ENCODE measurements around the gene AGBL1.

Gene AGBL1

GRCh38 chr15:86506401-86506800, 426.7 kb downstream of the AGBL1 start (continued):
- TF ChIP-seq ZNF362 (tag by site-specific recombination; IDR thresholded peaks at IDR 0.05) (no peak), ZNF670 (tag by site-specific recombination; IDR thresholded peaks at IDR 0.05; ENCODE audit: low read depth) (no peak), ZNF175 (tag by site-specific recombination; IDR thresholded peaks at IDR 0.05) (no peak), ZNF701 (tag by site-specific recombination; IDR thresholded peaks at IDR 0.05) (no peak), ZSCAN4 (tag by site-specific recombination; IDR thresholded peaks at IDR 0.05) (no peak)

- H3K36me3 ChIP-seq (ENCODE audit: control insufficient read depth in 2 of 2, insufficient read depth in 1 of 2, low read length in 2 of 2): no peaks in the 10 kb centered on the region
- H3K9me3 ChIP-seq (ENCODE audit: control insufficient read depth, insufficient read depth, low read depth, low read length): no peaks in the 10 kb centered on the region
- H3K27ac ChIP-seq (ENCODE audit: extremely low read depth, low read depth, low read length): no peak overlapping the region
- H3K4me1 ChIP-seq (ENCODE audit: control insufficient read depth, insufficient read depth, low read length): no peaks in the 10 kb centered on the region
- CTCF ChIA-PET: no interaction called here
- POLR2A ChIA-PET: no interaction called here
- H3K4me3 ChIP-seq (ENCODE audit: low read depth, low read length): no peak overlapping the region
- TF ChIP-seq SETDB1 (IDR thresholded peaks at IDR 0.05; ENCODE audit: insufficient read length, low read length) (no peak), ZSCAN30 (tag by site-specific recombination; IDR thresholded peaks at IDR 0.05) (no peak), ZNF747 (tag by site-specific recombination; IDR thresholded peaks at IDR 0.05) (no peak), ZNF830 (tag by site-specific recombination; IDR thresholded peaks at IDR 0.05; ENCODE audit: low read depth) (no peak), ZNF132 (tag by site-specific recombination; IDR thresholded peaks at IDR 0.05; ENCODE audit: borderline replicate concordance) (no peak), KLF8 (tag by site-specific recombination; IDR thresholded peaks at IDR 0.05) (no peak), ZSCAN18 (tag by site-specific recombination; IDR thresholded peaks at IDR 0.05) (no peak), ZNF677 (tag by site-specific recombination; IDR thresholded peaks at IDR 0.05) (no peak), ZNF704 (tag by site-specific recombination; IDR thresholded peaks at IDR 0.05) (no peak), MZF1 (tag by site-specific recombination; IDR thresholded peaks at IDR 0.05; ENCODE audit: borderline replicate concordance) (no peak), ZNF792 (tag by site-specific recombination; IDR thresholded peaks at IDR 0.05) (no peak), YY1 (tag by site-specific recombination; IDR thresholded peaks at IDR 0.05) (no peak), MEIS1 (CRISPR knock-in tag; IDR thresholded peaks at IDR 0.05; ENCODE audit: borderline replicate concordance) (no peak), REPIN1 (tag by site-specific recombination; IDR thresholded peaks at IDR 0.05; ENCODE audit: low read depth) (no peak), ZNF544 (tag by site-specific recombination; IDR thresholded peaks at IDR 0.05) (no peak), GFI1B (tag by site-specific recombination; IDR thresholded peaks at IDR 0.05) (no peak), ZSCAN16 (tag by site-specific recombination; IDR thresholded peaks at IDR 0.05) (no peak)
Measured at GRCh38 chr15:86515625-86516024, 436.0 kb downstream of the AGBL1 start.
